Stimulated activated CD4-positive, alpha-beta T cell treated with anti-CD3 and anti-CD28 coated beads, Interleukin-1b, Interleukin-23, amount 100 ng/mL, for 1 hour (primary cell): ENCODE data around the gene ACSL6.
A peak's percentile ranks its signal among the peaks of the same experiment; 100 is the strongest.

Experiments
- DNase-seq, 2 donors: peaks; one replicate each; pipeline ENCODE4 v3.0.0-alpha.2; 2020; ENCODE audit warnings: low read depth in 2 of 2

The ACSL6 gene

GRCh38 chr5:132016721-132017250 is 5.3 kb upstream of the ACSL6 start:
- DNase-seq = no peak

- DNase-seq = no peak
These were observed 2.3 kb upstream of the ACSL6 start for GRCh38 chr5:132013711-132014110.

GRCh38 chr5:132013006-132013689 is 1.7 kb upstream of the ACSL6 start:
- DNase-seq = no peak

GRCh38 chr5:132012371-132013005 is 1.0 kb upstream of the ACSL6 start:
- no peak for DNase-seq

GRCh38 chr5:132010989-132011621 is 353 bp downstream of the ACSL6 start:
- DNase-seq = no peak

GRCh38 chr5:132010645-132010988 is 841 bp downstream of the ACSL6 start:
- no peak for DNase-seq

GRCh38 chr5:132009706-132010405 is 1.6 kb downstream of the ACSL6 start:
- DNase-seq = no peak

- DNase-seq = no peak
These were observed 2.3 kb downstream of the ACSL6 start for GRCh38 chr5:132008961-132009680.

- no peak for DNase-seq
These were observed 3.3 kb downstream of the ACSL6 start for GRCh38 chr5:132008163-132008473.

- DNase-seq = peak; percentile 40 to 65
These were observed 3.9 kb downstream of the ACSL6 start for GRCh38 chr5:132007399-132008162.

GRCh38 chr5:132006331-132007120 is 4.9 kb downstream of the ACSL6 start:
- DNase-seq = no peak

GRCh38 chr5:132005591-132005990 is 5.9 kb downstream of the ACSL6 start:
- no peak for DNase-seq

- no peak for DNase-seq
These were observed 7.5 kb downstream of the ACSL6 start for GRCh38 chr5:132003982-132004381.

GRCh38 chr5:132003170-132003744 is 8.2 kb downstream of the ACSL6 start:
- no peak for DNase-seq

- DNase-seq = no peak
These were observed 8.7 kb downstream of the ACSL6 start for GRCh38 chr5:132002757-132003156.

- no peak for DNase-seq
These were observed 9.6 kb downstream of the ACSL6 start for GRCh38 chr5:132001647-132002561.

- DNase-seq = no peak
These were observed 10.6 kb downstream of the ACSL6 start for GRCh38 chr5:132000677-132001453.

- DNase-seq = no peak
These were observed 11.3 kb downstream of the ACSL6 start for GRCh38 chr5:132000241-132000490.
